GM23338 (cell line): ENCODE results near the gene MAST3. TPM values are rescaled to one million over a fixed set of nuclear protein-coding genes. Genes with fewer than 3 reads are reported as not detected.

Source experiments
- ATAC-seq: fragments of 200-7000 bp; cut with Tn5 transposase; 3 replicates; pipeline ENCODE4 v1.9.1; 2020
- DNase-seq: peaks from one replicate; pipeline ENCODE4 v3.0.0-alpha.2; 2015; ENCODE audit warnings: low spot score
- H2AFZ ChIP-seq: fragments of 200-600 bp; sonication (generic); 2 replicates; pipeline ENCODE4 v1.8.0; 2016; ENCODE audit warnings: antibody characterized with exemption, mild to moderate bottlenecking, moderate library complexity
- H3F3A ChIP-seq: fragments of 200-600 bp; sonication (generic); replicated peaks from 2 replicates; pipeline ENCODE4 v1.8.0; 2017; ENCODE audit warnings: antibody characterized with exemption, mixed run types, low read depth
- H3K27ac ChIP-seq: fragments of 200-600 bp; sonication (generic); 2 replicates; pipeline ENCODE4 v1.6.1; 2016; ENCODE audit warnings: low read depth
- H3K27me3 ChIP-seq: fragments of 200-600 bp; sonication (generic); 2 replicates; pipeline ENCODE4 v1.8.0; 2016; ENCODE audit warnings: mild to moderate bottlenecking, mixed run types, moderate library complexity; ENCODE audit not compliant: insufficient read depth
- H3K36me3 ChIP-seq: fragments of 200-600 bp; sonication (generic); 2 replicates; pipeline ENCODE4 v1.8.0; 2016; ENCODE audit warnings: mild to moderate bottlenecking; ENCODE audit not compliant: insufficient read depth
- H3K4me1 ChIP-seq: fragments of 200-600 bp; sonication (generic); 2 replicates; pipeline ENCODE4 v1.8.0; 2016; ENCODE audit warnings: mild to moderate bottlenecking, moderate library complexity; ENCODE audit not compliant: insufficient read depth
- H3K4me2 ChIP-seq: fragments of 200-600 bp; sonication (generic); 2 replicates; pipeline ENCODE4 v1.7.1; 2017; ENCODE audit warnings: mixed run types
- H3K4me3 ChIP-seq: fragments of 200-600 bp; sonication (generic); 2 replicates; pipeline ENCODE4 v1.6.1; 2016; ENCODE audit warnings: mixed run types
- H3K79me2 ChIP-seq: fragments of 200-600 bp; sonication (generic); replicated peaks from 2 replicates; pipeline ENCODE4 v1.8.0; 2017; ENCODE audit warnings: mild to moderate bottlenecking; ENCODE audit not compliant: insufficient read depth
- H3K9me2 ChIP-seq: fragments of 200-600 bp; sonication (generic); 2 replicates; pipeline ENCODE4 v1.8.0; 2017; ENCODE audit not compliant: insufficient read depth
- H4K20me1 ChIP-seq: fragments of 200-600 bp; sonication (generic); replicated peaks from 2 replicates; pipeline ENCODE4 v1.8.0; 2017; ENCODE audit warnings: mild to moderate bottlenecking; ENCODE audit not compliant: insufficient read depth
- H3K27ac Mint-ChIP-seq: 2 replicates; pipeline ENCODE4 v1.8.0; 2020; ENCODE audit warnings: inconsistent platforms, mild to moderate bottlenecking, moderate library complexity, mixed read lengths
- H3K27me3 Mint-ChIP-seq: 3 replicates; pipeline ENCODE4 v1.8.0; 2022; ENCODE audit warnings: low read depth, mild to moderate bottlenecking, moderate library complexity, mixed read lengths, inconsistent platforms; ENCODE audit not compliant: insufficient read depth, poor library complexity
- H3K36me3 Mint-ChIP-seq: 3 replicates; pipeline ENCODE4 v1.8.0; 2021; ENCODE audit warnings: low read depth, mild to moderate bottlenecking, inconsistent platforms, moderate library complexity, mixed read lengths
- H3K4me1 Mint-ChIP-seq: 3 replicates; pipeline ENCODE4 v1.8.0; 2020; ENCODE audit warnings: mild to moderate bottlenecking, inconsistent platforms, mixed read lengths
- H3K4me3 Mint-ChIP-seq: 3 replicates; pipeline ENCODE4 v1.8.0; 2021; ENCODE audit warnings: moderate library complexity, mild to moderate bottlenecking, inconsistent platforms, mixed read lengths
- H3K9me3 Mint-ChIP-seq: 3 replicates; pipeline ENCODE4 v1.8.0; 2020; ENCODE audit warnings: moderate library complexity, mild to moderate bottlenecking, inconsistent platforms, mixed read lengths
- EZH2 ChIP-seq: fragments of 200-600 bp; sonication (generic); IDR thresholded peaks from one replicate; pipeline ENCODE4 v1.8.0; 2017; ENCODE audit warnings: antibody characterized with exemption, mild to moderate bottlenecking, low read depth; ENCODE audit not compliant: unreplicated experiment
- EZH2phosphoT487 ChIP-seq: fragments of 200-600 bp; sonication (generic); IDR thresholded peaks from one replicate; pipeline ENCODE4 v1.8.1; 2018; ENCODE audit warnings: antibody characterized with exemption; ENCODE audit not compliant: unreplicated experiment
- NANOG ChIP-seq: IDR thresholded peaks from 2 replicates; pipeline ENCODE4 v1.6.1; 2016; ENCODE audit warnings: antibody characterized with exemption, borderline replicate concordance
- polyA plus RNA-seq: library from polyadenylated mRNA; unstranded; fragments of >200 nt; fragmentation: Nextera tagmentation; extraction: Ambion mirVana; gene quantifications from 2 replicates; pipeline ENCODE4 v1.2.1, GENCODE V29; 2016
- small RNA-seq: library from RNA; depleted of rRNA; stranded (forward); fragments of <200 nt; gene quantifications from one replicate; pipeline ENCODE3, GENCODE V24; 2014; ENCODE audit warnings: low replicate concordance
- total RNA-seq: library from RNA; depleted of rRNA; stranded (reverse); fragments of >200 nt; shearing (Covaris generic); gene quantifications from 2 replicates; pipeline ENCODE4 v1.2.3, GENCODE V29; 2014; rRNA removed

The MAST3 gene
- total and polyA plus RNA-seq, 2 experiments from 2014 or later: 5.6 to 8.8 TPM

- DNase-seq: no peak
- no peak overlapping the region for H3K4me3 ChIP-seq
- TF ChIP-seq NANOG: no peak
- TF ChIP-seq EZH2: no peak
- TF ChIP-seq EZH2phosphoT487: no peak
- Mint-ChIP-seq H3K27ac (no peak overlapping the region), H3K27me3 (peaks cover 16% of the 10 kb centered on the region), H3K4me1 (peaks cover 19% of the 10 kb centered on the region; the same call in 2 of the 3 replicates), H3K9me3 (no peaks in the 10 kb centered on the region), H3K4me3 (no peak overlapping the region; the same call in 2 of the 3 replicates), H3K36me3 (peaks cover 45% of the 10 kb centered on the region)
- H3K4me1 ChIP-seq: peaks cover 8% of the 10 kb centered on the region; the same call in 1 of the 2 replicates
- H3K4me2 ChIP-seq: no peak overlapping the region
- no peak overlapping the region for H2AFZ ChIP-seq
- H4K20me1 ChIP-seq: peaks cover 19% of the 10 kb centered on the region
- no peak for ATAC-seq
- peaks cover 12% of the 10 kb centered on the region for H3K79me2 ChIP-seq
- H3K36me3 ChIP-seq: peaks cover 11% of the 10 kb centered on the region; the same call in 1 of the 2 replicates
- no peak overlapping the region for H3K27ac ChIP-seq
- H3K9me2 ChIP-seq: no peaks in the 10 kb centered on the region
- peaks cover 27% of the 10 kb centered on the region; the same call in 1 of the 2 replicates for H3F3A ChIP-seq
- H3K27me3 ChIP-seq: no peaks in the 10 kb centered on the region
Measured at GRCh38 chr19:18198374-18198773, 100.8 kb downstream of the MAST3 start.

Small RNA genes lying within 50 kb of the gene (small RNA-seq; reads per million reads assigned to genes)
- gene IFI30: not detected

Other genes starting within 250 kb of the MAST3 start
- 4.2 and 5.4 TPM in 2 replicates for gene JAK3, start 249.8 kb upstream of the MAST3 start, total RNA-seq
- gene JAK3, start 249.8 kb upstream of the MAST3 start, polyA plus RNA-seq: 2.8 and 2.9 TPM in 2 replicates
- gene RPL18A, start 237.9 kb upstream of the MAST3 start, total RNA-seq: 1,233 and 1,314 TPM in 2 replicates
- gene RPL18A, start 237.9 kb upstream of the MAST3 start, polyA plus RNA-seq: 2,829 and 2,918 TPM in 2 replicates
- gene SLC5A5, start 225.8 kb upstream of the MAST3 start, total RNA-seq: 2.1 and 2.6 TPM in 2 replicates
- 1.0 and 1.7 TPM in 2 replicates for gene SLC5A5, start 225.8 kb upstream of the MAST3 start, polyA plus RNA-seq
- 55.0 and 56.0 TPM in 2 replicates for gene CCDC124, start 164.8 kb upstream of the MAST3 start, total RNA-seq
- gene CCDC124, start 164.8 kb upstream of the MAST3 start, polyA plus RNA-seq: 182 and 194 TPM in 2 replicates
- gene KCNN1, start 130.7 kb upstream of the MAST3 start, total RNA-seq: 12.4 and 29.8 TPM in 2 replicates
- 2.2 and 3.3 TPM in 2 replicates for gene KCNN1, start 130.7 kb upstream of the MAST3 start, polyA plus RNA-seq
- 7.1 and 18.7 TPM in 2 replicates for gene ARRDC2, start 89.6 kb upstream of the MAST3 start, total RNA-seq
- 2.4 and 3.2 TPM in 2 replicates for gene ARRDC2, start 89.6 kb upstream of the MAST3 start, polyA plus RNA-seq
- not detected in 2 replicates for gene IL12RB1, start 10.8 kb upstream of the MAST3 start, total RNA-seq
- gene IL12RB1, start 10.8 kb upstream of the MAST3 start, polyA plus RNA-seq: not detected in 2 replicates
- 37.1 and 66.6 TPM in 2 replicates for gene PIK3R2, start 55.4 kb downstream of the MAST3 start, total RNA-seq
- gene PIK3R2, start 55.4 kb downstream of the MAST3 start, polyA plus RNA-seq: 8.5 and 9.8 TPM in 2 replicates
- gene IFI30, start 76.0 kb downstream of the MAST3 start, total RNA-seq: 17.1 and 27.4 TPM in 2 replicates
- 31.9 and 34.4 TPM in 2 replicates for gene IFI30, start 76.0 kb downstream of the MAST3 start, polyA plus RNA-seq
- 41.9 and 81.3 TPM in 2 replicates for gene MPV17L2, start 95.4 kb downstream of the MAST3 start, total RNA-seq
- gene MPV17L2, start 95.4 kb downstream of the MAST3 start, polyA plus RNA-seq: 38.7 and 40.2 TPM in 2 replicates
- gene RAB3A, start 106.3 kb downstream of the MAST3 start, total RNA-seq: 9.7 and 11.6 TPM in 2 replicates
- gene RAB3A, start 106.3 kb downstream of the MAST3 start, polyA plus RNA-seq: 20.3 and 24.1 TPM in 2 replicates
- gene PDE4C, start 128.7 kb downstream of the MAST3 start, total RNA-seq: 3.6 and 7.1 TPM in 2 replicates
- gene PDE4C, start 128.7 kb downstream of the MAST3 start, polyA plus RNA-seq: 1.6 and 2.5 TPM in 2 replicates
- 0.35 and 0.89 TPM in 2 replicates for gene IQCN, start 176.7 kb downstream of the MAST3 start, total RNA-seq
- gene IQCN, start 176.7 kb downstream of the MAST3 start, polyA plus RNA-seq: 0.10 TPM in 1 of 2 replicates, not detected in the other
- 154 and 181 TPM in 2 replicates for gene JUND, start 183.8 kb downstream of the MAST3 start, total RNA-seq
- 40.0 and 52.5 TPM in 2 replicates for gene JUND, start 183.8 kb downstream of the MAST3 start, polyA plus RNA-seq
- gene LSM4, start 225.3 kb downstream of the MAST3 start, total RNA-seq: 511 and 591 TPM in 2 replicates
- 637 and 641 TPM in 2 replicates for gene LSM4, start 225.3 kb downstream of the MAST3 start, polyA plus RNA-seq
- 18.9 and 27.6 TPM in 2 replicates for gene PGPEP1, start 242.8 kb downstream of the MAST3 start, total RNA-seq
- gene PGPEP1, start 242.8 kb downstream of the MAST3 start, polyA plus RNA-seq: 15.5 and 19.4 TPM in 2 replicates